ENCODE measurements around the gene SLC22A4. TPM values are rescaled to one million over a fixed set of nuclear protein-coding genes. Genes with fewer than 3 reads are reported as not detected.

Gene SLC22A4
- total RNA-seq, 2 donors from 2014 or later: 0.68 TPM; not detected in 1

DNA sequence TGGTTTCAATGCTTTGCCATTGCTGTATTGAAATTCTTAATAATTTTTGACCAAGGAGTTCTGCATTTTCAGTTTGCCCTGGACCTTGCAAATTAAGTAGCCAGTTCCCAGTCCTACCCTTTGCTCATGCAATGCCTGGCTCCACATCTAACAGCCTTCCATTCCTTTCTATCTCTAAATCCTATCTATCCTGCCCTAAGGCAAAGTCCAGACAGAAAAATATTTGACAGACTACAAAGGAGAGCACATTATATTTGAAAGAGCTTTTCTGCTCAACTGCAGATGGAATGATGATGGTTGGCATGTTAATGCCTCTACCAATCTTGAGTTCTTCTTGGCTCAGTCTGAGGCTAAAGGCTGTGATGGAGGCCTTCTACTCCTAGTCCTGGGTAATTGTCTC lies 15.5 kb downstream of the SLC22A4 start:
- Mint-ChIP-seq H3K4me1 (no peaks in the 10 kb centered on the region), H3K27ac (no peak overlapping the region)
- no peak for DNase-seq

DNA sequence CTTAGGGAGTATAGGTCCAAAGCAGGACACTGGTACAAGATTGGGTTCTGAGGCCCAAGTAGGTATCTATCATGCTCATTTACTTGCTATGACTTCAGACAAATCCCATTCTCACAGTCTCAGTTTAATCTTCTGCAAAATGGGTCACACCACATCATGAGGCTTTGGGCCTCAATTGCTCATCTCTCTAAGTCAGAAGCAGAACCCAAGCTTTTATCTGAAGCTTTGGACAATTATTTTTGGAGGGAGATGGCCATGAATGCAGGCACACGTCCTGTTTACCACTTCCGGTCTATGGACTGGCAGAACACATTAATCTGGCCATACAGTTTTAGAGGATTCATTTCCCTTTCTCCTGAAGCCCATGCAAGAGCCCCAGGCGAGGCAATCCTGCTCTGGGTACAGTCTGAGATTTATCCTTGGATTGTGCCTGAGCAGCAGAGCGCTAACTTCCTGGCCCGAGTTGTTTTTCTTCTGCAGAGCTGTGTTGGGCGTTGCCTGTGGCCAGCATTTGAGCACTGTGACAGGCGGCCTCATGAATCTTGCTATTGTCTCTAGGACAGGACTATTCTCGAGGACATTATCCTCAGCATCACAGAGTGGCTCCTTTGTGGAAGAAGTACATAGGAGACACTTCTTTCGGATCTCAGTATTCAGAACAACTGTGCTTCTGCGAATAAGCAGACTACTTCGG lies 16.1 kb downstream of the SLC22A4 start:
- Mint-ChIP-seq H3K4me1 (no peaks in the 10 kb centered on the region), H3K27ac (no peak overlapping the region), H3K27me3 (ENCODE audit: insufficient read depth) (peaks cover 6% of the 10 kb centered on the region), H3K36me3 (ENCODE audit: low read depth) (no peaks in the 10 kb centered on the region), H3K9me3 (peaks cover 3% of the 10 kb centered on the region), H3K4me3 (no peak overlapping the region)
- Histone ChIP-seq H3K4me1 (ENCODE audit: control insufficient read depth, insufficient read depth, low read length) (no peaks in the 10 kb centered on the region), H3K27ac (ENCODE audit: low read depth, low read length) (no peak overlapping the region), H3K4me3 (ENCODE audit: low read length) (no peak overlapping the region), H3K9ac (ENCODE audit: extremely low read depth, low read length, poor library complexity, severe bottlenecking) (no peak overlapping the region), H3K36me3 (ENCODE audit: control insufficient read depth, insufficient read depth, low read length) (no peaks in the 10 kb centered on the region), H3K27me3 (ENCODE audit: control insufficient read depth, insufficient read depth, low read length, poor library complexity, severe bottlenecking) (no peaks in the 10 kb centered on the region), H3K9me3 (ENCODE audit: control insufficient read depth, low read length) (peaks cover 8% of the 10 kb centered on the region)
- no peak for DNase-seq
- TF ChIP-seq CTCF (conservative IDR thresholded peaks at IDR 0.05): no peak
- 86 to 91% methylated on average over 9 to 11 of the region's 11 CpGs for WGBS, 2 experiments (ENCODE audit: insufficient coverage in 1 of 2, insufficient read length in 1 of 2)

More for the DNA sequence above, 15.5 kb downstream of the SLC22A4 start:
- H3K4me1 ChIP-seq (ENCODE audit: control insufficient read depth, insufficient read depth, low read length): no peaks in the 10 kb centered on the region
- H3K36me3 Mint-ChIP-seq (ENCODE audit: low read depth): no peaks in the 10 kb centered on the region
- no peak overlapping the region for H3K4me3 Mint-ChIP-seq
- H3K36me3 ChIP-seq (ENCODE audit: control insufficient read depth, insufficient read depth, low read length): no peaks in the 10 kb centered on the region
- no peak overlapping the region for H3K27ac ChIP-seq (ENCODE audit: low read depth, low read length)
- H3K9ac ChIP-seq (ENCODE audit: extremely low read depth, low read length, poor library complexity, severe bottlenecking): no peak overlapping the region
- no peak overlapping the region for H3K4me3 ChIP-seq (ENCODE audit: low read length)
- H3K27me3 ChIP-seq (ENCODE audit: control insufficient read depth, insufficient read depth, low read length, poor library complexity, severe bottlenecking): no peaks in the 10 kb centered on the region
- peaks cover 13% of the 10 kb centered on the region for H3K9me3 ChIP-seq (ENCODE audit: control insufficient read depth, low read length)
- H3K9me3 Mint-ChIP-seq: peaks cover 6% of the 10 kb centered on the region
- TF ChIP-seq CTCF (conservative IDR thresholded peaks at IDR 0.05): no peak
- H3K27me3 Mint-ChIP-seq (ENCODE audit: insufficient read depth): peaks cover 4% of the 10 kb centered on the region

DNA sequence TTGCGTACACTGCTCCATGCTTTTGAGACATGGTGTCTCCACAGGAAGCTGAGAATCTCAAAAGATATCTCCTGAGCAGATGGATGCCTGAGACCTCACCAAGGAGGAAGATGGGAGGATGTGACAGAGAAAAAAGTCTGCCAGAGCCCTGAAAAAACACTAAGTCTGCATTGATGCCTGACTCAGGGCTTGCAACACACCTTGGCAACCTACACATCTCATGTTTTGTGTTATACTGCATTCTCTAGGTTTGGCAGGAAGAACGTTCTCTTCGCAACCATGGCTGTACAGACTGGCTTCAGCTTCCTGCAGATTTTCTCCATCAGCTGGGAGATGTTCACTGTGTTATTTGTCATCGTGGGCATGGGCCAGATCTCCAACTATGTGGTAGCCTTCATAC lies 19.2 kb downstream of the SLC22A4 start:
- 92 to 96% methylated on average over 4 of the region's 4 CpGs for WGBS, 2 experiments (ENCODE audit: insufficient coverage in 1 of 2, insufficient read length in 1 of 2)
- DNase-seq: no peak
- Histone ChIP-seq H3K4me1 (ENCODE audit: control insufficient read depth, insufficient read depth, low read length) (no peaks in the 10 kb centered on the region), H3K4me3 (ENCODE audit: low read length) (no peak overlapping the region), H3K9me3 (ENCODE audit: control insufficient read depth, low read length) (no peaks in the 10 kb centered on the region), H3K9ac (ENCODE audit: extremely low read depth, low read length, poor library complexity, severe bottlenecking) (no peak overlapping the region), H3K27ac (ENCODE audit: low read depth, low read length) (no peak overlapping the region), H3K27me3 (ENCODE audit: control insufficient read depth, insufficient read depth, low read length, poor library complexity, severe bottlenecking) (no peaks in the 10 kb centered on the region), H3K36me3 (ENCODE audit: control insufficient read depth, insufficient read depth, low read length) (no peaks in the 10 kb centered on the region)
- no peak overlapping the region for H3K4me3 Mint-ChIP-seq
- peaks cover 3% of the 10 kb centered on the region for H3K27me3 Mint-ChIP-seq (ENCODE audit: insufficient read depth)
- no peaks in the 10 kb centered on the region for H3K36me3 Mint-ChIP-seq (ENCODE audit: low read depth)
- H3K27ac Mint-ChIP-seq: no peak overlapping the region
- TF ChIP-seq CTCF (conservative IDR thresholded peaks at IDR 0.05): no peak
- no peaks in the 10 kb centered on the region for H3K4me1 Mint-ChIP-seq
- H3K9me3 Mint-ChIP-seq: no peaks in the 10 kb centered on the region
